DMS79 (cell line): ENCODE measurements around the gene MYLIP.

Experiments used
- DNase-seq: peaks from one replicate; lab custom pipeline; 2025; lab: John Stamatoyannopoulos, UW

The MYLIP gene

GRCh38 chr6:16108419-16108818 lies 20.5 kb upstream of the MYLIP start:
- DNase-seq = no peak

GRCh38 chr6:16108921-16109658 lies 19.8 kb upstream of the MYLIP start:
- DNase-seq = no peak

- DNase-seq = no peak
These were observed 19.1 kb upstream of the MYLIP start for GRCh38 chr6:16109659-16110305.

- DNase-seq = no peak
These were observed 10.1 kb upstream of the MYLIP start for GRCh38 chr6:16118825-16119224.

- DNase-seq = no peak
These were observed 7.5 kb upstream of the MYLIP start for GRCh38 chr6:16121339-16121738.

- DNase-seq = no peak
These were observed 6.7 kb upstream of the MYLIP start for GRCh38 chr6:16122197-16122596.

GRCh38 chr6:16124198-16125180 lies 4.4 kb upstream of the MYLIP start:
- no peak for DNase-seq

- DNase-seq = no peak
These were observed 2.8 kb upstream of the MYLIP start for GRCh38 chr6:16126056-16126455.

GRCh38 chr6:16126861-16127260 lies 2.0 kb upstream of the MYLIP start:
- DNase-seq = no peak

- no peak for DNase-seq
These were observed 1.4 kb upstream of the MYLIP start for GRCh38 chr6:16127471-16127870.

- peak; percentile 10 for DNase-seq
These were observed 926 bp downstream of the MYLIP start for GRCh38 chr6:16129623-16130401.

GRCh38 chr6:16130437-16130891 lies 1.6 kb downstream of the MYLIP start:
- DNase-seq = no peak

GRCh38 chr6:16130932-16131387 lies 2.1 kb downstream of the MYLIP start:
- DNase-seq = no peak

GRCh38 chr6:16132909-16133308 lies 4.0 kb downstream of the MYLIP start:
- DNase-seq = no peak

- DNase-seq = no peak
These were observed 5.5 kb downstream of the MYLIP start for GRCh38 chr6:16134430-16134829.

GRCh38 chr6:16135066-16135465 lies 6.2 kb downstream of the MYLIP start:
- DNase-seq = no peak

- DNase-seq = no peak
These were observed 7.2 kb downstream of the MYLIP start for GRCh38 chr6:16136091-16136490.

GRCh38 chr6:16136621-16137450 lies 8.0 kb downstream of the MYLIP start:
- DNase-seq = no peak

GRCh38 chr6:16137451-16137801 lies 8.5 kb downstream of the MYLIP start:
- no peak for DNase-seq

- DNase-seq = no peak
These were observed 10.7 kb downstream of the MYLIP start for GRCh38 chr6:16139556-16139955.

- no peak for DNase-seq
These were observed 11.7 kb downstream of the MYLIP start for GRCh38 chr6:16140607-16141006.
